OCI-LY1 (cell line): Measurements from ENCODE around the gene PTGFRN.

Source experiments
- EZH2 ChIP-seq: fragments of 200-600 bp; sonication (generic), shearing (Covaris generic); IDR thresholded peaks from 2 replicates; pipeline ENCODE4 v1.8.0; 2017; ENCODE audit warnings: borderline replicate concordance, mixed run types, mild to moderate bottlenecking, antibody characterized with exemption, low read length, moderate library complexity, mixed read lengths
- TF ChIP-seq, protein P1 (sequence below): fragments of 200-600 bp; sonication (generic), shearing (Covaris generic); IDR thresholded peaks from 2 replicates; pipeline ENCODE4 v1.5.1; 2017; ENCODE audit warnings: mild to moderate bottlenecking, antibody characterized with exemption, low read length, moderate library complexity, mixed read lengths

DNA sequence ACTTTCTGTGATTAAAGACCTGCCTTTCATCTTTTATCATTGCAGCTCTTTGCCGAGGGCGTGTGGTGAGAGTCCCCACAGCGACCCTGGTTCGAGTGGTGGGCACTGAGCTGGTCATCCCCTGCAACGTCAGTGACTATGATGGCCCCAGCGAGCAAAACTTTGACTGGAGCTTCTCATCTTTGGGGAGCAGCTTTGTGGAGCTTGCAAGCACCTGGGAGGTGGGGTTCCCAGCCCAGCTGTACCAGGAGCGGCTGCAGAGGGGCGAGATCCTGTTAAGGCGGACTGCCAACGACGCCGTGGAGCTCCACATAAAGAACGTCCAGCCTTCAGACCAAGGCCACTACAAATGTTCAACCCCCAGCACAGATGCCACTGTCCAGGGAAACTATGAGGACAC is 32.0 kb downstream of the PTGFRN start:
- TF ChIP-seq, protein P1, sequence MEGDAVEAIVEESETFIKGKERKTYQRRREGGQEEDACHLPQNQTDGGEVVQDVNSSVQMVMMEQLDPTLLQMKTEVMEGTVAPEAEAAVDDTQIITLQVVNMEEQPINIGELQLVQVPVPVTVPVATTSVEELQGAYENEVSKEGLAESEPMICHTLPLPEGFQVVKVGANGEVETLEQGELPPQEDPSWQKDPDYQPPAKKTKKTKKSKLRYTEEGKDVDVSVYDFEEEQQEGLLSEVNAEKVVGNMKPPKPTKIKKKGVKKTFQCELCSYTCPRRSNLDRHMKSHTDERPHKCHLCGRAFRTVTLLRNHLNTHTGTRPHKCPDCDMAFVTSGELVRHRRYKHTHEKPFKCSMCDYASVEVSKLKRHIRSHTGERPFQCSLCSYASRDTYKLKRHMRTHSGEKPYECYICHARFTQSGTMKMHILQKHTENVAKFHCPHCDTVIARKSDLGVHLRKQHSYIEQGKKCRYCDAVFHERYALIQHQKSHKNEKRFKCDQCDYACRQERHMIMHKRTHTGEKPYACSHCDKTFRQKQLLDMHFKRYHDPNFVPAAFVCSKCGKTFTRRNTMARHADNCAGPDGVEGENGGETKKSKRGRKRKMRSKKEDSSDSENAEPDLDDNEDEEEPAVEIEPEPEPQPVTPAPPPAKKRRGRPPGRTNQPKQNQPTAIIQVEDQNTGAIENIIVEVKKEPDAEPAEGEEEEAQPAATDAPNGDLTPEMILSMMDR: no peak
- no peak for TF ChIP-seq EZH2
